HG03439 (cell line): Measurements from ENCODE around the gene TEX2.

Experiments
- ATAC-seq: cut with Tn5 transposase; IDR thresholded peaks from one replicate; pipeline ENCODE4 v1.9.1; 2021; ENCODE audit warnings: mild to moderate bottlenecking, moderate library complexity; ENCODE audit not compliant: unreplicated experiment

TEX2 gene

GRCh38 chr17:64164596-64165285, 98.3 kb downstream of the TEX2 start:
- ATAC-seq = no peak

- ATAC-seq = no peak
Observed at GRCh38 chr17:64163468-64163867, 99.6 kb downstream of the TEX2 start.

- no peak for ATAC-seq
Observed at GRCh38 chr17:64162554-64162953, 100.5 kb downstream of the TEX2 start.

GRCh38 chr17:64161380-64162176, 101.5 kb downstream of the TEX2 start:
- ATAC-seq = no peak

GRCh38 chr17:64160378-64160777, 102.7 kb downstream of the TEX2 start:
- no peak for ATAC-seq

GRCh38 chr17:64158831-64159590, 104.0 kb downstream of the TEX2 start:
- no peak for ATAC-seq

- ATAC-seq = no peak
Observed at GRCh38 chr17:64158406-64158805, 104.7 kb downstream of the TEX2 start.

GRCh38 chr17:64157669-64158180, 105.3 kb downstream of the TEX2 start:
- no peak for ATAC-seq

- no peak for ATAC-seq
Observed at GRCh38 chr17:64156670-64157069, 106.4 kb downstream of the TEX2 start.

- no peak for ATAC-seq
Observed at GRCh38 chr17:64155751-64156544, 107.1 kb downstream of the TEX2 start.

- ATAC-seq = no peak
Observed at GRCh38 chr17:64155129-64155528, 107.9 kb downstream of the TEX2 start.

GRCh38 chr17:64154717-64155116, 108.3 kb downstream of the TEX2 start:
- no peak for ATAC-seq

GRCh38 chr17:64154313-64154695, 108.8 kb downstream of the TEX2 start:
- ATAC-seq = no peak

GRCh38 chr17:64153565-64154312, 109.3 kb downstream of the TEX2 start:
- ATAC-seq = no peak

GRCh38 chr17:64152428-64153125, 110.5 kb downstream of the TEX2 start:
- ATAC-seq = no peak

- no peak for ATAC-seq
Observed at GRCh38 chr17:64151016-64151368, 112.1 kb downstream of the TEX2 start.

- no peak for ATAC-seq
Observed at GRCh38 chr17:64150237-64151015, 112.6 kb downstream of the TEX2 start.

GRCh38 chr17:64149196-64149595, 113.9 kb downstream of the TEX2 start:
- no peak for ATAC-seq

GRCh38 chr17:64148699-64149098, 114.4 kb downstream of the TEX2 start:
- no peak for ATAC-seq
